ENCODE data around the gene CDC42BPG. TPM values are rescaled to one million over a fixed set of nuclear protein-coding genes. Genes with fewer than 3 reads are reported as not detected.
A peak's percentile ranks its signal among the peaks of the same experiment; 100 is the strongest.

Gene CDC42BPG
- total and polyA plus RNA-seq, 10 of the 15 experiments (the other 5 are each of a cell fraction or from before 2014, with no cell fraction given) = 0.02 to 1.3 (median 0.09) TPM; not detected in 1

DNA sequence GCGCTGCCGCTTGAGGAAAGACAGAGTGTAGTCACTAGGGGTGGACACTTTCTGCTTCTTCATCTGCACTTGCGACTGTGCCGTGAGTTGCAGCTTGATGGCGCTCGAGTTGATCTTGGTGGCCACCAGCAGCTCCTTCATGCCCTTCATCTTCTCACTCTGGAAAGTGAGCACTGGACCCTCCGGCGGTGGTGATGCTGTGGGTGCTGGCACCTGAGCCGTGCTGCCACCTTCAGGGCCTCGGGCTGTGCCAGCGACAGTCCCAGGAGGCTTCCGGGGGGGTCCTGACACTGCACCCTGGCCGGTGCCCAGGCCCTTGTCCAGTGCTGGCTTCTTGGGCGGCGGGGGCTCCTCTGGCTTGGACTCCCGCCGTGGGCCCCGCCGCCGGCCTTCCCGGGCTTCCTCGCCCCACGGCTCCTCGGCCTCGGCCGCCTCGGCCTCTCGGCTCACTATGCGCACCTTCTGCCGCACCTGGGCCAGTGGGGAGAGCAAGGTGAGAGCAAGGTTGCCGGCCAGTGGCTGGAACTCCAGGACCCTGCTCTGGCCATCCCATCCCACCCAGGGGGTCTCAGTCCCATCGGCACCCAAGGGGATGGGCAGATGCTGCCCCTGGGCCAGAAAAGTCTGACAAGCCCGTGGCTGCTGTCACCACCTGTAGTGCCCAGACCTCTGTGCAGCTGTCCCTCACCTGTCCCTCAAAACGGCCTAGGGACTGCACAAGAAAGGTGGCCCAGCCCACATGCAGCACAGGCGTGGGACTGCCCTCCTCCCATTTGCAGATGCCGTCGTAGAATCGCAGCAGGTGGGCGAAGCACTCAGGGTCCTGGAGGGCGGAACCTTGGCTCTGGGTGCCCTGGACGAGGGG lies 39.9 kb downstream of the CDC42BPG start:
- Histone ChIP-seq H3K79me2 (ENCODE audit: control insufficient read depth, insufficient read depth, low read length) (peaks cover 30% of the 10 kb centered on the region), H3K36me3 (ENCODE audit: control insufficient read depth in 2 of 2, insufficient read depth in 2 of 2, low read length in 1 of 2) (peaks cover 0 to 5% of the 10 kb centered on the region in 2 experiments; a peak in 3 of 4 replicates), H3K27ac (ENCODE audit: control insufficient read depth, insufficient read depth) (no peak overlapping the region), H3K9me3 (replicated peaks; ENCODE audit: control insufficient read depth, insufficient read depth, low read length) (no peaks in the 10 kb centered on the region), H4K20me1 (ENCODE audit: control insufficient read depth, insufficient read depth) (no peaks in the 10 kb centered on the region), H3K27me3 (replicated peaks in 1 of 2; ENCODE audit: control insufficient read depth in 2 of 2, insufficient read depth in 2 of 2, low read length in 1 of 2) (no peaks in the 10 kb centered on the region), H2AFZ (ENCODE audit: control insufficient read depth, low read depth, low read length) (no peak overlapping the region), H3K4me3 (peak overlapping the region; percentile 81; the same call in 1 of the 2 replicates), H3K4me1 (ENCODE audit: control insufficient read depth, insufficient read depth, low read length) (peaks cover 38% of the 10 kb centered on the region), H3K9ac (ENCODE audit: control insufficient read depth, insufficient read depth, low read length) (peak overlapping the region; percentile 67; the same call in 1 of the 2 replicates), H3K4me2 (ENCODE audit: control insufficient read depth, insufficient read depth) (peak overlapping the region; percentile 97)
- TF ChIP-seq, protein P1, sequence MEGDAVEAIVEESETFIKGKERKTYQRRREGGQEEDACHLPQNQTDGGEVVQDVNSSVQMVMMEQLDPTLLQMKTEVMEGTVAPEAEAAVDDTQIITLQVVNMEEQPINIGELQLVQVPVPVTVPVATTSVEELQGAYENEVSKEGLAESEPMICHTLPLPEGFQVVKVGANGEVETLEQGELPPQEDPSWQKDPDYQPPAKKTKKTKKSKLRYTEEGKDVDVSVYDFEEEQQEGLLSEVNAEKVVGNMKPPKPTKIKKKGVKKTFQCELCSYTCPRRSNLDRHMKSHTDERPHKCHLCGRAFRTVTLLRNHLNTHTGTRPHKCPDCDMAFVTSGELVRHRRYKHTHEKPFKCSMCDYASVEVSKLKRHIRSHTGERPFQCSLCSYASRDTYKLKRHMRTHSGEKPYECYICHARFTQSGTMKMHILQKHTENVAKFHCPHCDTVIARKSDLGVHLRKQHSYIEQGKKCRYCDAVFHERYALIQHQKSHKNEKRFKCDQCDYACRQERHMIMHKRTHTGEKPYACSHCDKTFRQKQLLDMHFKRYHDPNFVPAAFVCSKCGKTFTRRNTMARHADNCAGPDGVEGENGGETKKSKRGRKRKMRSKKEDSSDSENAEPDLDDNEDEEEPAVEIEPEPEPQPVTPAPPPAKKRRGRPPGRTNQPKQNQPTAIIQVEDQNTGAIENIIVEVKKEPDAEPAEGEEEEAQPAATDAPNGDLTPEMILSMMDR (IDR thresholded peaks at IDR 0.05 in 2 of 3, conservative IDR thresholded peaks at IDR 0.05 in 1 of 3; ENCODE audit: control insufficient read depth in 2 of 3, extremely low read depth in 1 of 3, insufficient read depth in 1 of 3, low read depth in 3 of 3, low read length in 3 of 3) = peak in 1 of 3 experiments; percentile 18; a peak in 1 of 6 replicates
- no peak for TF ChIP-seq BHLHE40 (IDR thresholded peaks at IDR 0.05; ENCODE audit: borderline replicate concordance in 1 of 2, low read depth in 2 of 2, low read length in 1 of 2)
- TF ChIP-seq IRF3 (IDR thresholded peaks at IDR 0.05) = no peak
- no peak for TF ChIP-seq HDAC2 (IDR thresholded peaks at IDR 0.05)
- TF ChIP-seq TCF3 (IDR thresholded peaks at IDR 0.05; ENCODE audit: borderline replicate concordance, insufficient read depth, low read depth, low read length) = no peak
- TF ChIP-seq LARP7 (IDR thresholded peaks at IDR 0.05) = no peak
- TF ChIP-seq, protein P2, sequence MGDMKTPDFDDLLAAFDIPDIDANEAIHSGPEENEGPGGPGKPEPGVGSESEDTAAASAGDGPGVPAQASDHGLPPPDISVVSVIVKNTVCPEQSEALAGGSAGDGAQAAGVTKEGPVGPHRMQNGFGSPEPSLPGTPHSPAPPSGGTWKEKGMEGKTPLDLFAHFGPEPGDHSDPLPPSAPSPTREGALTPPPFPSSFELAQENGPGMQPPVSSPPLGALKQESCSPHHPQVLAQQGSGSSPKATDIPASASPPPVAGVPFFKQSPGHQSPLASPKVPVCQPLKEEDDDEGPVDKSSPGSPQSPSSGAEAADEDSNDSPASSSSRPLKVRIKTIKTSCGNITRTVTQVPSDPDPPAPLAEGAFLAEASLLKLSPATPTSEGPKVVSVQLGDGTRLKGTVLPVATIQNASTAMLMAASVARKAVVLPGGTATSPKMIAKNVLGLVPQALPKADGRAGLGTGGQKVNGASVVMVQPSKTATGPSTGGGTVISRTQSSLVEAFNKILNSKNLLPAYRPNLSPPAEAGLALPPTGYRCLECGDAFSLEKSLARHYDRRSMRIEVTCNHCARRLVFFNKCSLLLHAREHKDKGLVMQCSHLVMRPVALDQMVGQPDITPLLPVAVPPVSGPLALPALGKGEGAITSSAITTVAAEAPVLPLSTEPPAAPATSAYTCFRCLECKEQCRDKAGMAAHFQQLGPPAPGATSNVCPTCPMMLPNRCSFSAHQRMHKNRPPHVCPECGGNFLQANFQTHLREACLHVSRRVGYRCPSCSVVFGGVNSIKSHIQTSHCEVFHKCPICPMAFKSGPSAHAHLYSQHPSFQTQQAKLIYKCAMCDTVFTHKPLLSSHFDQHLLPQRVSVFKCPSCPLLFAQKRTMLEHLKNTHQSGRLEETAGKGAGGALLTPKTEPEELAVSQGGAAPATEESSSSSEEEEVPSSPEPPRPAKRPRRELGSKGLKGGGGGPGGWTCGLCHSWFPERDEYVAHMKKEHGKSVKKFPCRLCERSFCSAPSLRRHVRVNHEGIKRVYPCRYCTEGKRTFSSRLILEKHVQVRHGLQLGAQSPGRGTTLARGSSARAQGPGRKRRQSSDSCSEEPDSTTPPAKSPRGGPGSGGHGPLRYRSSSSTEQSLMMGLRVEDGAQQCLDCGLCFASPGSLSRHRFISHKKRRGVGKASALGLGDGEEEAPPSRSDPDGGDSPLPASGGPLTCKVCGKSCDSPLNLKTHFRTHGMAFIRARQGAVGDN (IDR thresholded peaks at IDR 0.05) = no peak
- no peak for TF ChIP-seq TBL1XR1 (IDR thresholded peaks at IDR 0.05; ENCODE audit: low read depth, low read length)
- TF ChIP-seq SUZ12 (IDR thresholded peaks at IDR 0.05; ENCODE audit: unreplicated experiment) = no peak
- SMC1A ChIA-PET (ENCODE audit: uncharacterized antibody, unreplicated experiment) = interaction anchor here (1.0 to 1.5 kb wide), 2 partner anchors 44 to 317 kb away, joined by 4 read pairs; partner anchors contain the start of genes FAU and MRPL49
- RAD21 ChIA-PET (ENCODE audit: unreplicated experiment) = interaction anchor here (2.8 kb wide), 1 partner anchor 26 kb away, joined by 12 read pairs; the partner anchor contains the start of gene SF1
- WGBS (ENCODE audit: insufficient coverage, insufficient replicate concordance, low lambda C conversion rate, missing lambda C conversion rate) = 90% methylated on average over 41 of the region's 41 CpGs
- POLR2A ChIA-PET = interaction anchor here (0.7 to 5.4 kb wide), 2 partner anchors 25 to 32 kb away, joined by 3 to 33 read pairs; partner anchors contain the start of gene SF1
- no TSS peak for BruUV-seq (replicated peaks)
- CTCF ChIA-PET = interaction anchor here (0.5 to 5.8 kb wide), 5 partner anchors 10 to 65 kb away, joined by 3 to 41 read pairs (median 4); no protein-coding TSS in a partner anchor
- intact Hi-C loops (cut with micrococcal nuclease; ENCODE audit: unreplicated experiment) (no loop called here), in situ Hi-C loops (cut with MboI) (no loop called here)
- ATAC-seq = no peak
- DNase-seq (ENCODE audit: low read depth, low spot score) = no peak
- FAIRE-seq = no peak
